ENCODE results near the gene IRX6.

Gene IRX6

GRCh38 chr16:55308973-55309372 lies 15.0 kb upstream of the IRX6 start:
- Histone ChIP-seq H3K9me3 (ENCODE audit: control insufficient read depth, low read length) (no peaks in the 10 kb centered on the region), H3K36me3 (ENCODE audit: control insufficient read depth, insufficient read depth, low read length) (no peaks in the 10 kb centered on the region), H3K27me3 (ENCODE audit: control insufficient read depth, insufficient read depth, low read length, poor library complexity, severe bottlenecking) (no peaks in the 10 kb centered on the region), H3K27ac (ENCODE audit: insufficient read depth, low read depth, low read length, poor library complexity, severe bottlenecking) (no peak overlapping the region), H3K4me3 (ENCODE audit: insufficient read depth, low read depth, low read length) (no peak overlapping the region), H3K4me1 (ENCODE audit: control insufficient read depth, insufficient read depth, low read length) (no peaks in the 10 kb centered on the region)
- 93 to 100% methylated on average over 2 of the region's 2 CpGs for WGBS, 2 experiments

- WGBS, 2 experiments = 79 to 100% methylated on average over 1 to 2 of the region's 2 CpGs
Observed at GRCh38 chr16:55322327-55322726, 1.7 kb upstream of the IRX6 start.

GRCh38 chr16:55324285-55325079 lies 479 bp downstream of the IRX6 start:
- no peak overlapping the region for H3K27ac ChIP-seq (ENCODE audit: insufficient read depth, low read depth, low read length, poor library complexity, severe bottlenecking)
- H3K4me3 ChIP-seq (ENCODE audit: insufficient read depth, low read depth, low read length) = peak overlapping the region; percentile 32
- 1% methylated on average over 70 of the region's 70 CpGs for WGBS, 2 experiments
- H3K27me3 ChIP-seq (ENCODE audit: control insufficient read depth, insufficient read depth, low read length, poor library complexity, severe bottlenecking) = peaks cover 86% of the 10 kb centered on the region
- H3K9me3 ChIP-seq (ENCODE audit: control insufficient read depth, low read length) = no peaks in the 10 kb centered on the region
- H3K36me3 ChIP-seq (ENCODE audit: control insufficient read depth, insufficient read depth, low read length) = no peaks in the 10 kb centered on the region
- no peaks in the 10 kb centered on the region for H3K4me1 ChIP-seq (ENCODE audit: control insufficient read depth, insufficient read depth, low read length)

More at GRCh38 chr16:55322327-55322726, 1.7 kb upstream of the IRX6 start:
- H3K9me3 ChIP-seq (ENCODE audit: control insufficient read depth, low read length) = no peaks in the 10 kb centered on the region
- no peak overlapping the region for H3K4me3 ChIP-seq (ENCODE audit: insufficient read depth, low read depth, low read length)
- H3K36me3 ChIP-seq (ENCODE audit: control insufficient read depth, insufficient read depth, low read length) = no peaks in the 10 kb centered on the region
- no peaks in the 10 kb centered on the region for H3K4me1 ChIP-seq (ENCODE audit: control insufficient read depth, insufficient read depth, low read length)
- peaks cover 64% of the 10 kb centered on the region for H3K27me3 ChIP-seq (ENCODE audit: control insufficient read depth, insufficient read depth, low read length, poor library complexity, severe bottlenecking)
- no peak overlapping the region for H3K27ac ChIP-seq (ENCODE audit: insufficient read depth, low read depth, low read length, poor library complexity, severe bottlenecking)

- Histone ChIP-seq H3K4me3 (ENCODE audit: insufficient read depth, low read depth, low read length) (peak overlapping the region; percentile 32), H3K4me1 (ENCODE audit: control insufficient read depth, insufficient read depth, low read length) (peaks cover 3% of the 10 kb centered on the region), H3K9me3 (ENCODE audit: control insufficient read depth, low read length) (no peaks in the 10 kb centered on the region), H3K27me3 (ENCODE audit: control insufficient read depth, insufficient read depth, low read length, poor library complexity, severe bottlenecking) (peaks cover 91% of the 10 kb centered on the region), H3K36me3 (ENCODE audit: control insufficient read depth, insufficient read depth, low read length) (no peaks in the 10 kb centered on the region), H3K27ac (ENCODE audit: insufficient read depth, low read depth, low read length, poor library complexity, severe bottlenecking) (no peak overlapping the region)
- WGBS, 2 experiments = 0 to 2% methylated on average over 13 of the region's 13 CpGs
Observed at GRCh38 chr16:55325080-55325447, 1.1 kb downstream of the IRX6 start.

GRCh38 chr16:55325458-55326109 lies 1.6 kb downstream of the IRX6 start:
- Histone ChIP-seq H3K4me3 (ENCODE audit: insufficient read depth, low read depth, low read length) (peak overlapping the region; percentile 32), H3K27me3 (ENCODE audit: control insufficient read depth, insufficient read depth, low read length, poor library complexity, severe bottlenecking) (peaks cover 97% of the 10 kb centered on the region), H3K4me1 (ENCODE audit: control insufficient read depth, insufficient read depth, low read length) (peaks cover 8% of the 10 kb centered on the region), H3K36me3 (ENCODE audit: control insufficient read depth, insufficient read depth, low read length) (no peaks in the 10 kb centered on the region), H3K27ac (ENCODE audit: insufficient read depth, low read depth, low read length, poor library complexity, severe bottlenecking) (no peak overlapping the region), H3K9me3 (ENCODE audit: control insufficient read depth, low read length) (no peaks in the 10 kb centered on the region)
- 27 to 29% methylated on average over 12 of the region's 12 CpGs for WGBS, 2 experiments

GRCh38 chr16:55326261-55327092 lies 2.5 kb downstream of the IRX6 start:
- no peaks in the 10 kb centered on the region for H3K9me3 ChIP-seq (ENCODE audit: control insufficient read depth, low read length)
- 20% methylated on average over 20 of the region's 21 CpGs for WGBS, 2 experiments

GRCh38 chr16:55328611-55329569 lies 4.9 kb downstream of the IRX6 start:
- Histone ChIP-seq H3K4me3 (ENCODE audit: insufficient read depth, low read depth, low read length) (peak overlapping the region; percentile 5), H3K4me1 (ENCODE audit: control insufficient read depth, insufficient read depth, low read length) (peaks cover 8% of the 10 kb centered on the region), H3K9me3 (ENCODE audit: control insufficient read depth, low read length) (no peaks in the 10 kb centered on the region), H3K36me3 (ENCODE audit: control insufficient read depth, insufficient read depth, low read length) (no peaks in the 10 kb centered on the region), H3K27ac (ENCODE audit: insufficient read depth, low read depth, low read length, poor library complexity, severe bottlenecking) (no peak overlapping the region), H3K27me3 (ENCODE audit: control insufficient read depth, insufficient read depth, low read length, poor library complexity, severe bottlenecking) (peaks cover 98% of the 10 kb centered on the region)
- WGBS, 2 experiments = 7 to 8% methylated on average over 55 of the region's 55 CpGs

More at GRCh38 chr16:55326261-55327092, 2.5 kb downstream of the IRX6 start:
- no peaks in the 10 kb centered on the region for H3K36me3 ChIP-seq (ENCODE audit: control insufficient read depth, insufficient read depth, low read length)
- no peak overlapping the region for H3K4me3 ChIP-seq (ENCODE audit: insufficient read depth, low read depth, low read length)
- H3K27me3 ChIP-seq (ENCODE audit: control insufficient read depth, insufficient read depth, low read length, poor library complexity, severe bottlenecking) = peaks cover 100% of the 10 kb centered on the region
- peaks cover 8% of the 10 kb centered on the region for H3K4me1 ChIP-seq (ENCODE audit: control insufficient read depth, insufficient read depth, low read length)
- no peak overlapping the region for H3K27ac ChIP-seq (ENCODE audit: insufficient read depth, low read depth, low read length, poor library complexity, severe bottlenecking)

- H3K9me3 ChIP-seq (ENCODE audit: control insufficient read depth, low read length) = no peaks in the 10 kb centered on the region
Observed at GRCh38 chr16:55329791-55330428, 5.9 kb downstream of the IRX6 start.

More at GRCh38 chr16:55329791-55330428, 5.9 kb downstream of the IRX6 start:
- H3K27ac ChIP-seq (ENCODE audit: insufficient read depth, low read depth, low read length, poor library complexity, severe bottlenecking) = no peak overlapping the region
- H3K4me1 ChIP-seq (ENCODE audit: control insufficient read depth, insufficient read depth, low read length) = peaks cover 8% of the 10 kb centered on the region
- no peak overlapping the region for H3K4me3 ChIP-seq (ENCODE audit: insufficient read depth, low read depth, low read length)
- H3K27me3 ChIP-seq (ENCODE audit: control insufficient read depth, insufficient read depth, low read length, poor library complexity, severe bottlenecking) = peaks cover 97% of the 10 kb centered on the region
- WGBS, 2 experiments = 26 to 37% methylated on average over 8 of the region's 8 CpGs
- no peaks in the 10 kb centered on the region for H3K36me3 ChIP-seq (ENCODE audit: control insufficient read depth, insufficient read depth, low read length)

Measured in ectodermal cell (in vitro differentiated cells).